ENCODE measurements around the gene CEP72. TPM values are rescaled to one million over a fixed set of nuclear protein-coding genes. Genes with fewer than 3 reads are reported as not detected.

CEP72 gene
- total and polyA plus RNA-seq, 4 donors = 1.3 to 5.9 (median 2.6) TPM

DNA sequence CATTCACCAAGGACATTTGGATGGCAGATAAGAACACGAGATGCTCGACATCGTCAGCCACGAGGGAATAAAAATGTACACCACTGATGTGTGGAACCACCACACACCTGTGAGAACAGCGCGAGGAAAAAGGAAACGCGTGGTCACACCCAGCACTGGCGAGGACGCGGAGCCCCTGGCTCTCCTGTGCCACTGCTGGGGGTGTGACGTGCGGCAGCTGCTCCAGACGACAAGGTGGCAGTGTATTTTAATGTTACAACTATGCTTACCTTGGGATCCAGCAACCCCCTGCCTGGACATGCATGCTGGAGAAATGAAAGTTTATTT lies 13.6 kb upstream of the CEP72 start:
- peaks cover 0 to 2% (median 0%) of the 10 kb centered on the region in 4 donors for H3K9me3 ChIP-seq (ENCODE audit: control insufficient read depth in 4 of 4, low read length in 3 of 4)
- no peak for DNase-seq (ENCODE audit: low spot score)
- no peaks in the 10 kb centered on the region for H3K4me1 ChIP-seq (ENCODE audit: control insufficient read depth in 4 of 4, insufficient read depth in 4 of 4, low read length in 3 of 4)
- no peaks in the 10 kb centered on the region for H3K27me3 ChIP-seq (ENCODE audit: control insufficient read depth in 4 of 4, insufficient read depth in 4 of 4, low read length in 3 of 4)
- H3K27ac ChIP-seq (ENCODE audit: low read depth in 1 of 2, low read length in 2 of 2) = no peak overlapping the region
- 66% methylated on average over 14 of the region's 14 CpGs for WGBS
- no peak for TF ChIP-seq SP1 (IDR thresholded peaks at IDR 0.05)
- TF ChIP-seq MAX (IDR thresholded peaks at IDR 0.05) = no peak
- TF ChIP-seq HNF4G (IDR thresholded peaks at IDR 0.05) = no peak
- no peak for TF ChIP-seq FOXA1 (IDR thresholded peaks at IDR 0.05)
- no peak for TF ChIP-seq FOXA2 (IDR thresholded peaks at IDR 0.05)
- TF ChIP-seq TAF1 (conservative IDR thresholded peaks at IDR 0.05) = no peak
- TF ChIP-seq GABPA (IDR thresholded peaks at IDR 0.05 in 1 of 2, conservative IDR thresholded peaks at IDR 0.05 in 1 of 2) = no peak
- TF ChIP-seq NR2F2 (IDR thresholded peaks at IDR 0.05) = no peak
- TF ChIP-seq YY1 (IDR thresholded peaks at IDR 0.05) = no peak
- no peak for TF ChIP-seq HNF4A (conservative IDR thresholded peaks at IDR 0.05)
- no peak overlapping the region for H3K9ac ChIP-seq (ENCODE audit: low read depth in 1 of 2, low read length in 2 of 2)
- H3K4me3 ChIP-seq (ENCODE audit: low read depth in 1 of 3, low read length in 3 of 3) = no peak overlapping the region
- no peaks in the 10 kb centered on the region for H3K36me3 ChIP-seq (ENCODE audit: control insufficient read depth in 4 of 4, insufficient read depth in 3 of 4, low read depth in 1 of 4, low read length in 3 of 4)

GRCh38 chr5:600886-601541 lies 11.1 kb upstream of the CEP72 start:
- WGBS = 80% methylated on average over 26 of the region's 26 CpGs
- Histone ChIP-seq H3K36me3 (ENCODE audit: control insufficient read depth in 4 of 4, insufficient read depth in 3 of 4, low read depth in 1 of 4, low read length in 3 of 4) (no peaks in the 10 kb centered on the region), H3K27ac (ENCODE audit: low read depth in 1 of 2, low read length in 2 of 2) (no peak overlapping the region), H3K27me3 (ENCODE audit: control insufficient read depth in 4 of 4, insufficient read depth in 4 of 4, low read length in 3 of 4) (no peaks in the 10 kb centered on the region), H3K9ac (ENCODE audit: low read depth in 1 of 2, low read length in 2 of 2) (no peak overlapping the region), H3K9me3 (ENCODE audit: control insufficient read depth in 4 of 4, low read length in 3 of 4) (no peaks in the 10 kb centered on the region), H3K4me1 (ENCODE audit: control insufficient read depth in 4 of 4, insufficient read depth in 4 of 4, low read length in 3 of 4) (no peaks in the 10 kb centered on the region), H3K4me3 (ENCODE audit: low read depth in 1 of 3, low read length in 3 of 3) (no peak overlapping the region)
- DNase-seq (ENCODE audit: low spot score) = no peak
- TF ChIP-seq, protein P1, sequence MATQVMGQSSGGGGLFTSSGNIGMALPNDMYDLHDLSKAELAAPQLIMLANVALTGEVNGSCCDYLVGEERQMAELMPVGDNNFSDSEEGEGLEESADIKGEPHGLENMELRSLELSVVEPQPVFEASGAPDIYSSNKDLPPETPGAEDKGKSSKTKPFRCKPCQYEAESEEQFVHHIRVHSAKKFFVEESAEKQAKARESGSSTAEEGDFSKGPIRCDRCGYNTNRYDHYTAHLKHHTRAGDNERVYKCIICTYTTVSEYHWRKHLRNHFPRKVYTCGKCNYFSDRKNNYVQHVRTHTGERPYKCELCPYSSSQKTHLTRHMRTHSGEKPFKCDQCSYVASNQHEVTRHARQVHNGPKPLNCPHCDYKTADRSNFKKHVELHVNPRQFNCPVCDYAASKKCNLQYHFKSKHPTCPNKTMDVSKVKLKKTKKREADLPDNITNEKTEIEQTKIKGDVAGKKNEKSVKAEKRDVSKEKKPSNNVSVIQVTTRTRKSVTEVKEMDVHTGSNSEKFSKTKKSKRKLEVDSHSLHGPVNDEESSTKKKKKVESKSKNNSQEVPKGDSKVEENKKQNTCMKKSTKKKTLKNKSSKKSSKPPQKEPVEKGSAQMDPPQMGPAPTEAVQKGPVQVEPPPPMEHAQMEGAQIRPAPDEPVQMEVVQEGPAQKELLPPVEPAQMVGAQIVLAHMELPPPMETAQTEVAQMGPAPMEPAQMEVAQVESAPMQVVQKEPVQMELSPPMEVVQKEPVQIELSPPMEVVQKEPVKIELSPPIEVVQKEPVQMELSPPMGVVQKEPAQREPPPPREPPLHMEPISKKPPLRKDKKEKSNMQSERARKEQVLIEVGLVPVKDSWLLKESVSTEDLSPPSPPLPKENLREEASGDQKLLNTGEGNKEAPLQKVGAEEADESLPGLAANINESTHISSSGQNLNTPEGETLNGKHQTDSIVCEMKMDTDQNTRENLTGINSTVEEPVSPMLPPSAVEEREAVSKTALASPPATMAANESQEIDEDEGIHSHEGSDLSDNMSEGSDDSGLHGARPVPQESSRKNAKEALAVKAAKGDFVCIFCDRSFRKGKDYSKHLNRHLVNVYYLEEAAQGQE (IDR thresholded peaks at IDR 0.05) = no peak
- TF ChIP-seq RAD21 (IDR thresholded peaks at IDR 0.05) = no peak
- no peak for TF ChIP-seq EGR1 (IDR thresholded peaks at IDR 0.05; ENCODE audit: low read depth in 2 of 2)
- TF ChIP-seq HNF4A (conservative IDR thresholded peaks at IDR 0.05) = no peak

- Histone ChIP-seq H3K36me3 (ENCODE audit: control insufficient read depth in 4 of 4, insufficient read depth in 3 of 4, low read depth in 1 of 4, low read length in 3 of 4) (no peaks in the 10 kb centered on the region), H3K9ac (ENCODE audit: low read depth in 1 of 2, low read length in 2 of 2) (no peak overlapping the region), H3K4me3 (ENCODE audit: low read depth in 1 of 3, low read length in 3 of 3) (no peak overlapping the region), H3K27ac (ENCODE audit: low read depth in 1 of 2, low read length in 2 of 2) (no peak overlapping the region), H3K9me3 (ENCODE audit: control insufficient read depth in 4 of 4, low read length in 3 of 4) (no peaks in the 10 kb centered on the region), H3K4me1 (ENCODE audit: control insufficient read depth in 4 of 4, insufficient read depth in 4 of 4, low read length in 3 of 4) (no peaks in the 10 kb centered on the region), H3K27me3 (ENCODE audit: control insufficient read depth in 4 of 4, insufficient read depth in 4 of 4, low read length in 3 of 4) (no peaks in the 10 kb centered on the region)
- 91% methylated on average over 47 of the region's 47 CpGs for WGBS
- TF ChIP-seq JUND (IDR thresholded peaks at IDR 0.05) = no peak
- no peak for TF ChIP-seq YY1 (IDR thresholded peaks at IDR 0.05)
- TF ChIP-seq MAX (IDR thresholded peaks at IDR 0.05) = no peak
- TF ChIP-seq FOXA1 (IDR thresholded peaks at IDR 0.05) = no peak
- TF ChIP-seq RXRA (IDR thresholded peaks at IDR 0.05) = no peak
- no peak for DNase-seq (ENCODE audit: low spot score)
These were observed 10.2 kb upstream of the CEP72 start for GRCh38 chr5:601771-602465.
